NT2/D1 (cell line): Measurements from ENCODE around the gene FAM13A.

Experiments used
- DNase-seq: peaks from one replicate; pipeline ENCODE4 v3.0.0-alpha.2; 2011; ENCODE audit warnings: low read depth, low spot score
- H3K27me3 ChIP-seq: 2 replicates; pipeline ENCODE4 v1.6.0; 2011; ENCODE audit warnings: mild to moderate bottlenecking; ENCODE audit not compliant: insufficient read length, insufficient read depth
- H3K36me3 ChIP-seq: 2 replicates; pipeline ENCODE4 v1.6.1; 2011; ENCODE audit warnings: mild to moderate bottlenecking, low read length, mixed read lengths; ENCODE audit not compliant: insufficient read depth, insufficient read length
- H3K4me1 ChIP-seq: 2 replicates; pipeline ENCODE4 v1.5.1; 2011; ENCODE audit not compliant: insufficient read depth, insufficient read length
- H3K4me3 ChIP-seq: 2 replicates; pipeline ENCODE4 v1.5.1; 2011; ENCODE audit warnings: low read depth; ENCODE audit not compliant: insufficient read length
- H3K9ac ChIP-seq: 2 replicates; pipeline ENCODE4 v1.6.0; 2011; ENCODE audit warnings: low read depth; ENCODE audit not compliant: insufficient read length
- H3K9me3 ChIP-seq: 2 replicates; pipeline ENCODE4 v1.5.1; 2011; ENCODE audit warnings: mild to moderate bottlenecking, low read length; ENCODE audit not compliant: insufficient read depth
- SUZ12 ChIP-seq: IDR thresholded peaks from 2 replicates; pipeline ENCODE4 v1.6.1; 2011; ENCODE audit not compliant: insufficient read length, insufficient read depth; ENCODE audit errors: extremely low read depth
- YY1 ChIP-seq: IDR thresholded peaks from 2 replicates; pipeline ENCODE4 v1.6.1; 2011; ENCODE audit not compliant: insufficient read length, insufficient read depth
- ZNF274 ChIP-seq: IDR thresholded peaks from 2 replicates; pipeline ENCODE4 v1.6.1; 2011; ENCODE audit warnings: mild to moderate bottlenecking, low read depth, low read length

The FAM13A gene

DNA sequence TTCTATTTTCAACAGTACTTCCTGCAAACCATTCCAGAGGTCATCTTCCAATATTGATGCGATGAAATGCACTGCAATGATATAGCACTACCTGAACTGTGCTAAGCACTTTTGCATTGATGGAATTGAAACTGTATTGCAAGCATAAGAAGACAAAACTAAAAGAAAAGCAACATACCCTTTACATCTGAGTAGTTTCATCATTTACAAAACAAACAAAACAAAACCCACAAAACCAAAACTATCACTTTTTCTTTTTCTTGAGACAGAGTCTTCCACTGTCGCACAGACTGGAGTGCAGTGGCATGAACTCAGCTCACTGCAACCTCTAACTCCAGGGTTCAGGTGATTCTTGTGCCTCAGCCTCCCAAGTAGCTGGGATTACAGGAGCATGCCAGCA lies 239.2 kb downstream of the FAM13A start:
- Histone ChIP-seq H3K9me3 (no peaks in the 10 kb centered on the region), H3K4me1 (no peaks in the 10 kb centered on the region), H3K36me3 (no peaks in the 10 kb centered on the region), H3K9ac (no peak overlapping the region), H3K4me3 (no peak overlapping the region), H3K27me3 (no peaks in the 10 kb centered on the region)
- TF ChIP-seq YY1 (no peak), SUZ12 (no peak), ZNF274 (no peak)
- DNase-seq = no peak

DNA sequence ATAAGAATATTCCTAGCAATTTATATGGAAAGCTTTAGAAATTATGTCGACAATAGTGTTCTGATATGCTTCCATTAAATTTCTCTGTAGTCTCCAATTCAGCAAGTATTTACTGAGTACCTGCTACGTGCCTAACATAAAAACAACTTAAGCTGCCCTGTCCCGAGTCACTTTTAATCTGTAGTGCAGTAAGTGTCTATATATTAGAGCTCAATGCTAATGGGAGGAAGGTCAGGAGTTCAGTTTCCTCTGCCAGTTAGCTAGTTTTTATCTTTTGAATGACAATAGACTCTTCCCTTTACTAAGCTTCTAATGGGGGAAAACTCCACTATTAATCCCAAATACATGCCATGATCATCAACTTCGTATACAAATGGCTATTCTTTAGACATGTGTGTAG lies 240.6 kb downstream of the FAM13A start:
- Histone ChIP-seq H3K27me3 (no peaks in the 10 kb centered on the region), H3K9ac (no peak overlapping the region), H3K4me3 (no peak overlapping the region), H3K4me1 (no peaks in the 10 kb centered on the region), H3K9me3 (no peaks in the 10 kb centered on the region), H3K36me3 (no peaks in the 10 kb centered on the region)
- TF ChIP-seq SUZ12 (no peak), YY1 (no peak), ZNF274 (no peak)
- no peak for DNase-seq

DNA sequence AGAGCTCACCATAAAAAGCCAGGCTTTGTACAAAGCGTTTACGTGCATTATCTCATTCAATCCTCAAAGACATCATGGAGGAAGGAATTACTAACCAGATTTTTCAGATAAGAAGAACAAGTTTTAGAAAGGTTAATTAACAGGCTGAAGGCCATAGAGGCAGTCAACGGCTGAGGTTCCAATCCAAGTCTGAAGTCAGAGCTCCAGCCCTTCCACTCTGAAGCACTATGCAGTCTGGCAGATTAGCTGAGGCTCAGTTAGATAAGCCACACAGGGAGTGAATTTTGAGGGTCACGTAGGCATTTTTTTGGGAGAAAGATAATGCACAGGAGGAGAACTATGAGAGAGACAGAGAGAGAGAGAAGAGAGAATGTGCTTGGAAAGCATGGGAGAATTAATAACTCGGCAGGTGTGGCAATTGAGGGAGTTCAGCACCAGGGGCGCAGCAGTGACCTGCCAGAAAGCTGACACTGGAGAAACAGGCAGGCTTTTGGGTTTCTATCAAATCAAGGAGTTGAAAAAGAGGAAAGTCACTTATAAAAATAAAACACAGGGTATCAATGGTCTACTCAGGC lies 242.9 kb downstream of the FAM13A start:
- H3K36me3 ChIP-seq = no peaks in the 10 kb centered on the region
- H3K4me1 ChIP-seq = no peaks in the 10 kb centered on the region
- H3K4me3 ChIP-seq = no peak overlapping the region
- TF ChIP-seq SUZ12 = no peak
- no peak for TF ChIP-seq ZNF274
- no peak for TF ChIP-seq YY1
- H3K9ac ChIP-seq = no peak overlapping the region
- no peaks in the 10 kb centered on the region for H3K9me3 ChIP-seq
- no peaks in the 10 kb centered on the region for H3K27me3 ChIP-seq
- DNase-seq = no peak

DNA sequence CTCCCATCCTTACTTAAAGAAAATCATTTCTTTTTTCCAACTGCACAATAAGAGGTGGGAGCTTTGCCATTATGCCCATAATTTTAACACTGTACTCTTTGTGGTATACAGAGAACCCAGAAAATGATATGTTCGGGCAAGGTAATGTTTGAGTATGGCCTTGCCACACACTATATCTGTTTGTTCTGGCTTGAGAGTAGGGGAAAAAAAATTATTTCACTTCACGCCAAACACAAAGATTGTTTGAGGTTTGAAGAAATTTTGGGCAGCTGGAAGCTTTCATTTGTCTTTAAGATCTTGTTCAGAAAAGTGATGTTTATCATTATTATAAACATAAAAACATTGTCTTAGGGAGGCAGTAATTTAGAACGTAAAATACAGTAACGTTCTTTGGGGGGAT lies 244.0 kb downstream of the FAM13A start:
- Histone ChIP-seq H3K27me3 (no peaks in the 10 kb centered on the region), H3K9me3 (no peaks in the 10 kb centered on the region), H3K4me1 (no peaks in the 10 kb centered on the region), H3K9ac (no peak overlapping the region), H3K4me3 (no peak overlapping the region), H3K36me3 (no peaks in the 10 kb centered on the region)
- DNase-seq = no peak
- TF ChIP-seq SUZ12 (no peak), YY1 (no peak), ZNF274 (no peak)

DNA sequence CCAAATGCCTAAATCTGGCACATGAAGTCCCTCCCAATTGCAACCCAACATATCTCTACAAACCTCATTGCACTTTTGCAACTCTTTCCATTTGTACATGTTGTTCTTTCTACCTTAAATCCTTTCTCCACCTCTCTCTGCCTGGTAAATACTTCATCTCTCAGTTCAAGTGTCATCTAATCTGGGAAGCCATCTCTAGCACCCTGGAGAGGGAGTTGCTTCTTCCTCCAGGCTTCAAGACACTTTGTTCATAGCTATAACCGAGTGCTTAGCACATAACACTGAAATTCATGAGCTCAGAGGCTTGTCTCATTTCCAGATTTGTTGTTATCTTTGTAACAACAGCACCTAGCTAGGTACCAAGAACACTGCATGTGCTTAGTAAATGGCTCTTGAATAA lies 244.6 kb downstream of the FAM13A start:
- Histone ChIP-seq H3K4me3 (no peak overlapping the region), H3K27me3 (no peaks in the 10 kb centered on the region), H3K36me3 (no peaks in the 10 kb centered on the region), H3K9me3 (no peaks in the 10 kb centered on the region), H3K4me1 (no peaks in the 10 kb centered on the region), H3K9ac (no peak overlapping the region)
- DNase-seq = no peak
- TF ChIP-seq ZNF274 (no peak), YY1 (no peak), SUZ12 (no peak)

DNA sequence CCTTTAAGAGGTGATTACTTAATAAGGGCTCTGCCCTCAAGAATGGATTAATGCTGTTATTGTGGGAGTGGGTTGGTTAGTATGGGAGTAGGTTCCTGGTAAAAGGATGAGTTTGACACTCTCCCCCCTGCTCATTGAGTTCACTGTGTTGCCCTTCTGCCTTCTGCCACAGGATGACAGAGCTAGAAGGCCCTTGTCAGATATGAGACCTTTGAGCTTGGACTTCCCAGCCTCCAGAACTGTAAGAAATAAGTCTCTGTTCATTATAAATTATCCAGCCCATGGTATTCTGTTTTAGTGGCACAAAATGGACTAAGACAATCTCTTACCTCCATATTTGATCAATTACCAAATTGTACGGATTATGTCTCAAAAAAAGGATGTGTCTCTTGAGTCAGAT lies 245.1 kb downstream of the FAM13A start:
- Histone ChIP-seq H3K4me3 (no peak overlapping the region), H3K27me3 (no peaks in the 10 kb centered on the region), H3K36me3 (no peaks in the 10 kb centered on the region), H3K4me1 (no peaks in the 10 kb centered on the region), H3K9me3 (no peaks in the 10 kb centered on the region), H3K9ac (no peak overlapping the region)
- no peak for TF ChIP-seq SUZ12
- TF ChIP-seq YY1 = no peak
- TF ChIP-seq ZNF274 = no peak
- DNase-seq = no peak

DNA sequence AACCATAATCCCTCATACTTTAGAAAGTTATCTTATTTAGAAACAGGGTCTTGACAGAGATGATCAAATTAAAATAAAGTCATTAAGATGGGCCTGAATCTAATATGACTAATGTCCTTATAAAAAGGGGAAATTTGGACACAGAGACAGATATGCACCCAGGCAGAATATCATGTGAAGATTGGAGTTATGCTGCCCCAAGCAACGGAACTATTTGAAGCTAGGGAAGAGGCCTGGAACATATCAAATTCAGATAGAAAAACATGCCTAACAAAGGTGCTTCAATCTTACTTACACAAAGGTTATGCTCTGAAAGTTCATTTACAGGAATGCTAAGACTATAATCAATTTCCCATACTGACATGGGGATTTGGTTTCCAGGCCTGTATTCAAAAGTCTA lies 246.7 kb downstream of the FAM13A start:
- no peak overlapping the region for H3K9ac ChIP-seq
- H3K27me3 ChIP-seq = no peaks in the 10 kb centered on the region
- DNase-seq = no peak
- H3K4me1 ChIP-seq = no peaks in the 10 kb centered on the region
- no peaks in the 10 kb centered on the region for H3K36me3 ChIP-seq
- no peak overlapping the region for H3K4me3 ChIP-seq
- H3K9me3 ChIP-seq = no peaks in the 10 kb centered on the region
- TF ChIP-seq SUZ12 = no peak
- no peak for TF ChIP-seq ZNF274
- no peak for TF ChIP-seq YY1

DNA sequence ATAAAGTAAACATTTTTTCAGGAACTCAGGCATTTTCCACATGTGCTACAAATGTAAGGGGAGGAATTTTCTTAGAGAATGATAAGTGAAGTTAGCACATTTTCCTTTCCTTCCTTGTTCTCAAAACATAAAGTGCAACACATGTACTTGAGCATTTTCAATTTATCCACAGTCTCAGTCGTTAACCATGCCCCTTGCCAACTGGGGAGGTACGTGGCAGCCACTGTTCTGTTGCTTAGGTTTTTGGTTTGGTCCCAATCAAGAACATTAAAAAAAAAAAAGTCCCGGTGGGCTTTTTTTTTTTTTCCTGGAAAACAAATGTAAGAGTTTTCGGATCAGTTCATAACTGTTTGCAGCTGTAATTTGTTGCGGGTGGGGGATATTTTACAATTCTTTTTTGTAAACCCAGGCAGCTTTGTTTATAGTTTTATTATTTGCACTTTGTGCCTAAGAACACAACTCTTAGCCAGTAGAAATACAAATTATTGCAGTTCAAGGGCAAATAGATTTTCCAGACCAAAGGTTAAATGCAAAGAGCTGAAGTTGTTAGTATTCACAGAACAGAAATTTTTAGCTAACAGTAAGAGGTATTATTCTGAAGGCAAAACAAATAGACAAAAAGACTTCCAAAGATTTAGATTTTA lies 247.3 kb downstream of the FAM13A start:
- TF ChIP-seq ZNF274 = no peak
- TF ChIP-seq YY1 = no peak
- TF ChIP-seq SUZ12 = no peak
- no peak overlapping the region for H3K4me3 ChIP-seq
- DNase-seq = no peak
- no peaks in the 10 kb centered on the region for H3K9me3 ChIP-seq
- no peaks in the 10 kb centered on the region for H3K36me3 ChIP-seq
- H3K27me3 ChIP-seq = no peaks in the 10 kb centered on the region
- H3K9ac ChIP-seq = no peak overlapping the region
- H3K4me1 ChIP-seq = no peaks in the 10 kb centered on the region
